Lung microvascular endothelial cell (primary cell): ENCODE data around the gene ZFR. TPM values are rescaled to one million over a fixed set of nuclear protein-coding genes. Genes with fewer than 3 reads are reported as not detected.

Source experiments
- total RNA-seq: library from RNA; depleted of rRNA; stranded (reverse); fragments of >200 nt; gene quantifications from 2 replicates; pipeline ENCODE4 v1.2.1, GENCODE V29; 2014

ZFR gene
- total RNA-seq, 1 donor from 2014 or later: 63.1 TPM

Other genes with a start within 250 kb of the ZFR start
- gene MTMR12, start 131.8 kb downstream of the ZFR start, total RNA-seq: 19.4 and 26.8 TPM in 2 replicates
- 62.1 and 62.7 TPM in 2 replicates for gene SUB1, start 140.8 kb upstream of the ZFR start, total RNA-seq